ENCODE data around the gene SETD5. TPM values are rescaled to one million over a fixed set of nuclear protein-coding genes. Genes with fewer than 3 reads are reported as not detected.
A peak's percentile ranks its signal among the peaks of the same experiment; 100 is the strongest.

The SETD5 gene
- total RNA-seq, 1 donor from 2014 or later = 167 TPM

DNA sequence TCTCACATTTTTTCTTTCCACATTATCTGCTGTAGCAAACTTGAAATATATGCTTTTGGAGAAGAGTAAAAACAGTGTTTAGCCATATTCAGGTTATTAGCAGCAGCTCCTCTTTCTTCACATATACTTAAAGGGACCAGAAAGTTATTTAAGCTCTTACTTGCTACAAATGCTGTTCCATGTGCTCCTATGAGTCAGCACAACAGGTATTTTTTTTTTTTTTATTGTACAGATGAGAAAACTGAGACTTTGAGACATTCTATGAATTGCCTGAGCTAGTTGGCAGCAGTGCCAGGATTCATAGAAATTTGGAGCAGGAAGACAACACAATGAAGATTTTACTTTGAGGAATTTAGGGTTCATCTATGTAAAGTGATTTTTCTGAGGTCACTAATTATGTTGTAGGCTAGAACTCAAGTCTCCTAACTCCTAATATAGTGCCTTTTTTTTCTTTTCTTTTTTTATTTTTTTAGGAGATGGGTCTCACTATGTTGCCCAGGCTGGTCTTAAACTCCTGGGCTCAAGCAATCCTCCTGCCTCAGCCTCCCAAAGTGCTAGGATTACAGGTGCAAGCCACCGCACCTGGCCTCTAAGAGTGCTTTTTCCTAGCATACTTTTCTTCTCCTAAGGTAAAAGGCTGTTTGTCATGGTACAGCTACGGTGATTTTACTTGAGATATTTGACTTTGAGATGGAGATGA, 23.6 kb downstream of the SETD5 start:
- no peaks in the 10 kb centered on the region for H3K9me3 Mint-ChIP-seq (ENCODE audit: unreplicated experiment)
- Histone ChIP-seq H2AFZ (ENCODE audit: low read depth, low read length) (no peak overlapping the region), H4K20me1 (ENCODE audit: insufficient read depth, low read length) (peaks cover 78% of the 10 kb centered on the region), H3K27ac (ENCODE audit: low read depth, low read length) (peak overlapping the region; percentile 23), H3K36me3 (ENCODE audit: insufficient read depth, low read length) (peaks cover 9% of the 10 kb centered on the region), H3K9me3 (ENCODE audit: insufficient read depth, low read depth, low read length) (no peaks in the 10 kb centered on the region), H3K27me3 (ENCODE audit: insufficient read depth, low read length) (no peaks in the 10 kb centered on the region), H3K4me1 (ENCODE audit: insufficient read depth, low read length) (peaks cover 28% of the 10 kb centered on the region), H3K79me2 (ENCODE audit: insufficient read depth, low read length) (peaks cover 99% of the 10 kb centered on the region), H3K9ac (ENCODE audit: low read length) (peak overlapping the region; percentile 27), H3K4me2 (ENCODE audit: low read length) (peak overlapping the region; percentile 7), H3K4me3 (ENCODE audit: insufficient read depth, low read depth, low read length) (no peak overlapping the region)
- TF ChIP-seq, protein P1, sequence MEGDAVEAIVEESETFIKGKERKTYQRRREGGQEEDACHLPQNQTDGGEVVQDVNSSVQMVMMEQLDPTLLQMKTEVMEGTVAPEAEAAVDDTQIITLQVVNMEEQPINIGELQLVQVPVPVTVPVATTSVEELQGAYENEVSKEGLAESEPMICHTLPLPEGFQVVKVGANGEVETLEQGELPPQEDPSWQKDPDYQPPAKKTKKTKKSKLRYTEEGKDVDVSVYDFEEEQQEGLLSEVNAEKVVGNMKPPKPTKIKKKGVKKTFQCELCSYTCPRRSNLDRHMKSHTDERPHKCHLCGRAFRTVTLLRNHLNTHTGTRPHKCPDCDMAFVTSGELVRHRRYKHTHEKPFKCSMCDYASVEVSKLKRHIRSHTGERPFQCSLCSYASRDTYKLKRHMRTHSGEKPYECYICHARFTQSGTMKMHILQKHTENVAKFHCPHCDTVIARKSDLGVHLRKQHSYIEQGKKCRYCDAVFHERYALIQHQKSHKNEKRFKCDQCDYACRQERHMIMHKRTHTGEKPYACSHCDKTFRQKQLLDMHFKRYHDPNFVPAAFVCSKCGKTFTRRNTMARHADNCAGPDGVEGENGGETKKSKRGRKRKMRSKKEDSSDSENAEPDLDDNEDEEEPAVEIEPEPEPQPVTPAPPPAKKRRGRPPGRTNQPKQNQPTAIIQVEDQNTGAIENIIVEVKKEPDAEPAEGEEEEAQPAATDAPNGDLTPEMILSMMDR (IDR thresholded peaks at IDR 0.05; ENCODE audit: insufficient read depth, low read depth, low read length) = no peak
- no peak for TF ChIP-seq EZH2 (IDR thresholded peaks at IDR 0.05; ENCODE audit: insufficient read depth, low read length)
- peaks cover 47% of the 10 kb centered on the region for H3K4me1 Mint-ChIP-seq (ENCODE audit: low read depth, unreplicated experiment)
- H3K27ac Mint-ChIP-seq (ENCODE audit: unreplicated experiment) = peak overlapping the region; percentile 97
- H3K27me3 Mint-ChIP-seq (ENCODE audit: low read depth, unreplicated experiment) = no peaks in the 10 kb centered on the region
- peak overlapping the region; percentile 76 for H3K4me3 Mint-ChIP-seq (ENCODE audit: unreplicated experiment)
- DNase-seq (ENCODE audit: low read depth) = peak; percentile 52
- H3K36me3 Mint-ChIP-seq (ENCODE audit: low read depth, unreplicated experiment) = no peaks in the 10 kb centered on the region
- FAIRE-seq = no peak

DNA sequence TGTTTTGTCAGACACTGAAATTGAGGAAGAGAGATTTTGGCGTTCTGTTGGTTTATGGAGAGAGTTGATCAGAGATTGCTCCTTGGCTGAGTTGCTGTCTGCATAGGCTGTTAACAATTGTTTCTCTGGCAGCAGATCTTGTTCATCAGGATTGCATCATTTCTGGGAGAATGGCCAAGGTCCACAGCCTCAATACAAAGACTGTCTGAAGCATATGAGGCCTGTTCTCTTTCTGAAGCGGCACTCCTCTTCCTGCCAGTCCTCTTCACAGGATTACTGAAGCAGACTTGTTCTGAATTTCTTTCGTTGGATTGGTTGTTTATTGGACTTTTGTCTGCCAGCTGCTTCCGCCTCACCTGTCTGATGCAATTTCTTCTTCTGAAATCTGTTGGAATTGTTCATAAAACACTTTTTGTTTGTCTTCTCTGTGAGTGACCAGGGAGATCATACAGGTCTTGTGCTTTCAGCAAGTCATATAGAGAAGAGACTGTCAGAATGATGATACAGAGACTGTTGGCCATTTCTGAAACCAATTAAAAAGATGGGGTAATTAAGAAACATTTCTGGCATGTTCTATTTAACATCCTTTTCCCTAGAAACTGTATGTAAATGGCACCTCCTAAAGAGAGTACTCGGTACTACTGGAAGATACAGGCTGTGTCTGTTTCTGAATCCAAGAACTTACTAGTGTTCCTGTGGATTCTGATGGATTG, 25.5 kb downstream of the SETD5 start:
- H3K36me3 Mint-ChIP-seq (ENCODE audit: low read depth, unreplicated experiment) = peaks cover 3% of the 10 kb centered on the region
- peak; percentile 72 for FAIRE-seq

More for the DNA sequence above, 25.5 kb downstream of the SETD5 start:
- TF ChIP-seq EZH2 (IDR thresholded peaks at IDR 0.05; ENCODE audit: insufficient read depth, low read length) = no peak
- TF ChIP-seq, protein P1 (IDR thresholded peaks at IDR 0.05; ENCODE audit: insufficient read depth, low read depth, low read length) = peak; percentile 62
- Mint-ChIP-seq H3K27me3 (ENCODE audit: low read depth, unreplicated experiment) (no peaks in the 10 kb centered on the region), H3K27ac (ENCODE audit: unreplicated experiment) (peak overlapping the region; percentile 97), H3K9me3 (ENCODE audit: unreplicated experiment) (no peaks in the 10 kb centered on the region), H3K4me3 (ENCODE audit: unreplicated experiment) (peak overlapping the region; percentile 63), H3K4me1 (ENCODE audit: low read depth, unreplicated experiment) (peaks cover 47% of the 10 kb centered on the region)
- no peaks in the 10 kb centered on the region for H3K27me3 ChIP-seq (ENCODE audit: insufficient read depth, low read length)
- H3K79me2 ChIP-seq (ENCODE audit: insufficient read depth, low read length) = peaks cover 99% of the 10 kb centered on the region
- peak; percentile 95 for DNase-seq (ENCODE audit: low read depth)
- peak overlapping the region; percentile 92 for H3K27ac ChIP-seq (ENCODE audit: low read depth, low read length)
- peak overlapping the region; percentile 81 for H3K4me2 ChIP-seq (ENCODE audit: low read length)
- H3K4me1 ChIP-seq (ENCODE audit: insufficient read depth, low read length) = peaks cover 28% of the 10 kb centered on the region
- H3K9me3 ChIP-seq (ENCODE audit: insufficient read depth, low read depth, low read length) = no peaks in the 10 kb centered on the region
- peak overlapping the region; percentile 85 for H3K9ac ChIP-seq (ENCODE audit: low read length)
- peaks cover 22% of the 10 kb centered on the region for H3K36me3 ChIP-seq (ENCODE audit: insufficient read depth, low read length)
- H3K4me3 ChIP-seq (ENCODE audit: insufficient read depth, low read depth, low read length) = peak overlapping the region; percentile 1
- H4K20me1 ChIP-seq (ENCODE audit: insufficient read depth, low read length) = peaks cover 74% of the 10 kb centered on the region
- H2AFZ ChIP-seq (ENCODE audit: low read depth, low read length) = no peak overlapping the region

All from astrocyte (in vitro differentiated cells and primary cell).